NCI-H2107 (cell line): Measurements from ENCODE around the gene TTR.
A peak's percentile ranks its signal among the peaks of the same experiment; 100 is the strongest.

ENCODE experiments used
- DNase-seq: peaks from one replicate; lab custom pipeline; 2025; lab: John Stamatoyannopoulos, UW

The TTR gene

GRCh38 chr18:31591628-31592027 lies at the start of gene TTR:
TSS of gene TTR (plus strand) at chr18:31591877. CDS start at chr18:31591903, 26 bp downstream.
- no peak for DNase-seq

- no peak for DNase-seq
Observed at GRCh38 chr18:31546476-31546875, 45.2 kb upstream of the TTR start.

- no peak for DNase-seq
Observed at GRCh38 chr18:31548853-31549252, 42.8 kb upstream of the TTR start.

- no peak for DNase-seq
Observed at GRCh38 chr18:31549416-31549815, 42.3 kb upstream of the TTR start.

GRCh38 chr18:31551883-31552282 lies 39.8 kb upstream of the TTR start:
- DNase-seq: no peak

- no peak for DNase-seq
Observed at GRCh38 chr18:31553800-31554199, 37.9 kb upstream of the TTR start.

GRCh38 chr18:31554776-31555175 lies 36.9 kb upstream of the TTR start:
- DNase-seq: no peak

GRCh38 chr18:31555971-31556747 lies 35.5 kb upstream of the TTR start:
- DNase-seq: peak; percentile 4

GRCh38 chr18:31557446-31557845 lies 34.2 kb upstream of the TTR start:
- no peak for DNase-seq

- DNase-seq: no peak
Observed at GRCh38 chr18:31558567-31558966, 33.1 kb upstream of the TTR start.

- DNase-seq: no peak
Observed at GRCh38 chr18:31562726-31563125, 29.0 kb upstream of the TTR start.

- no peak for DNase-seq
Observed at GRCh38 chr18:31563778-31564177, 27.9 kb upstream of the TTR start.

GRCh38 chr18:31565345-31565744 lies 26.3 kb upstream of the TTR start:
- DNase-seq: no peak

GRCh38 chr18:31565782-31566512 lies 25.7 kb upstream of the TTR start:
- DNase-seq: no peak

- no peak for DNase-seq
Observed at GRCh38 chr18:31566576-31567306, 24.9 kb upstream of the TTR start.

GRCh38 chr18:31572368-31572767 lies 19.3 kb upstream of the TTR start:
- no peak for DNase-seq

- DNase-seq: no peak
Observed at GRCh38 chr18:31573051-31573450, 18.6 kb upstream of the TTR start.

- DNase-seq: no peak
Observed at GRCh38 chr18:31574359-31574758, 17.3 kb upstream of the TTR start.

GRCh38 chr18:31575515-31576257 lies 16.0 kb upstream of the TTR start:
- DNase-seq: no peak

- DNase-seq: no peak
Observed at GRCh38 chr18:31576670-31577069, 15.0 kb upstream of the TTR start.

- no peak for DNase-seq
Observed at GRCh38 chr18:31577195-31577594, 14.5 kb upstream of the TTR start.

- no peak for DNase-seq
Observed at GRCh38 chr18:31578126-31578525, 13.6 kb upstream of the TTR start.
